K562 (cell line): ENCODE results near the gene DDX41. TPM values are rescaled to one million over a fixed set of nuclear protein-coding genes. Genes with fewer than 3 reads are reported as not detected.

Experiments used
- CHD1 ChIP-seq: fragments of 200-600 bp; sonication (generic); IDR thresholded peaks from one replicate; pipeline ENCODE4 v1.6.1; 2012; ENCODE audit warnings: mild to moderate bottlenecking, moderate library complexity, low read length, inconsistent platforms
- CXXC5 ChIP-seq: fragments of 250-450 bp; sonication (Bioruptor Pico); IDR thresholded peaks from 2 replicates; pipeline ENCODE4 v1.8.0; 2022; ENCODE audit warnings: inconsistent platforms, mild to moderate bottlenecking, moderate library complexity
- E2F5 ChIP-seq: sonication (generic); formaldehyde crosslinking; IDR thresholded peaks from 2 replicates; pipeline ENCODE4 v1.8.0; 2022; ENCODE audit warnings: mild to moderate bottlenecking, missing genetic modification reagents
- ERF ChIP-seq: fragments of 450-650 bp; formaldehyde crosslinking; IDR thresholded peaks from 2 replicates; pipeline ENCODE4 v1.4.0; 2020; ENCODE audit warnings: mild to moderate bottlenecking, mixed read lengths
- FOXM1 ChIP-seq, 2 experiments: fragments of 450-650 bp in 1 of 2; sonication (generic) in 1 of 2; formaldehyde crosslinking in 1 of 2; IDR thresholded peaks; 2 replicates each; pipeline versions ENCODE4 v1.6.1 to v1.9.0; 2017 to 2022; ENCODE audit warnings: low read depth in 2 of 2, mild to moderate bottlenecking in 2 of 2, missing genetic modification reagents in 1 of 2, moderate library complexity in 1 of 2
- FOXP1 ChIP-seq: sonication (generic); formaldehyde crosslinking; IDR thresholded peaks from 2 replicates; pipeline ENCODE4 v1.8.0; 2022; ENCODE audit warnings: mild to moderate bottlenecking, missing genetic modification reagents
- GATAD2B ChIP-seq: fragments of 450-650 bp; IDR thresholded peaks from 2 replicates; pipeline ENCODE4 v1.6.1; 2017; ENCODE audit warnings: mild to moderate bottlenecking, borderline replicate concordance
- HDGF ChIP-seq: fragments of 450-650 bp; IDR thresholded peaks from 2 replicates; pipeline ENCODE4 v1.6.1; 2016
- HMGN3 ChIP-seq: IDR thresholded peaks from 2 replicates; pipeline ENCODE4 v1.6.1; 2011; ENCODE audit warnings: borderline replicate concordance, low read depth, mild to moderate bottlenecking, mixed read lengths, low read length; ENCODE audit not compliant: insufficient read length; ENCODE audit errors: extremely low read depth
- L3MBTL2 ChIP-seq: fragments of 450-650 bp; IDR thresholded peaks from 2 replicates; pipeline ENCODE4 v1.6.1; 2016; ENCODE audit warnings: mild to moderate bottlenecking, moderate library complexity
- LCOR ChIP-seq: sonication (generic); formaldehyde crosslinking; IDR thresholded peaks from 2 replicates; pipeline ENCODE4 v1.8.0; 2022; ENCODE audit warnings: mild to moderate bottlenecking, missing genetic modification reagents
- MAFF ChIP-seq: IDR thresholded peaks from 2 replicates; pipeline ENCODE4 v1.6.1; 2012; ENCODE audit warnings: low read length, improper control_type of control experiment
- MBD1 ChIP-seq: fragments of 250-450 bp; sonication (Bioruptor Pico); IDR thresholded peaks from 2 replicates; pipeline ENCODE4 v1.8.0; 2022; ENCODE audit warnings: inconsistent platforms
- MEIS2 ChIP-seq: fragments of 450-650 bp; IDR thresholded peaks from 2 replicates; pipeline ENCODE4 v1.6.1; 2014; ENCODE audit warnings: mild to moderate bottlenecking; ENCODE audit not compliant: partially characterized antibody
- SMC3 ChIP-seq: conservative IDR thresholded peaks from 2 replicates; pipeline ENCODE4 v1.6.1; 2011; ENCODE audit warnings: low read depth, low read length, improper control_type of control experiment; ENCODE audit not compliant: insufficient read depth
- XRCC5 ChIP-seq: fragments of 200-400 bp; formaldehyde crosslinking; IDR thresholded peaks from 2 replicates; pipeline ENCODE4 v1.6.1; 2017; ENCODE audit warnings: low read depth, mild to moderate bottlenecking, low read length
- ZBTB33 ChIP-seq: sonication (generic); formaldehyde crosslinking; IDR thresholded peaks from 2 replicates; pipeline ENCODE4 v1.8.1; 2023; ENCODE audit warnings: mild to moderate bottlenecking, missing genetic modification reagents
- polyA plus RNA-seq, 8 experiments: library from polyadenylated mRNA; depleted of rRNA in 4 of 8; stranded (reverse) in 5 of 8; unstranded in 3 of 8; fragments of >200 nt; fragmentation: Nextera tagmentation in 2 of 8; fragmentation: Illumina TruSeq in 1 of 8; extraction: Ambion mirVana in 2 of 8; extraction: Trizol in 1 of 8; gene quantifications; 2 replicates each; pipeline versions ENCODE4 v1.2.1 to v1.2.3, GENCODE V29; 2011 to 2014; ENCODE audit warnings: inconsistent platforms in 1 of 8, missing spikeins in 1 of 8
- total RNA-seq, 7 experiments: library from RNA; depleted of rRNA in 6 of 7; stranded (reverse); fragments of >200 nt in 6 of 7; fragmentation: Illumina TruSeq in 2 of 7; extraction: Trizol in 2 of 7; gene quantifications; 2 replicates each; pipeline versions ENCODE4 v1.2.1 to v1.2.3, GENCODE V29; 2011 to 2021; ENCODE audit warnings: low replicate concordance in 1 of 7
- TF ChIP-seq, protein P1 (sequence below), 2 experiments: fragments of 150-350 bp in 1 of 2; IDR thresholded peaks; 2 replicates each; pipeline ENCODE4 v1.6.1; 2012 to 2016; ENCODE audit warnings: low read depth in 2 of 2, low read length in 2 of 2, mild to moderate bottlenecking in 1 of 2, moderate library complexity in 1 of 2

Gene DDX41
- total and polyA plus RNA-seq, 9 of the 15 experiments (the other 6 are each of a cell fraction or from before 2014, with no cell fraction given) = 38.2 to 284 (median 116) TPM

DNA sequence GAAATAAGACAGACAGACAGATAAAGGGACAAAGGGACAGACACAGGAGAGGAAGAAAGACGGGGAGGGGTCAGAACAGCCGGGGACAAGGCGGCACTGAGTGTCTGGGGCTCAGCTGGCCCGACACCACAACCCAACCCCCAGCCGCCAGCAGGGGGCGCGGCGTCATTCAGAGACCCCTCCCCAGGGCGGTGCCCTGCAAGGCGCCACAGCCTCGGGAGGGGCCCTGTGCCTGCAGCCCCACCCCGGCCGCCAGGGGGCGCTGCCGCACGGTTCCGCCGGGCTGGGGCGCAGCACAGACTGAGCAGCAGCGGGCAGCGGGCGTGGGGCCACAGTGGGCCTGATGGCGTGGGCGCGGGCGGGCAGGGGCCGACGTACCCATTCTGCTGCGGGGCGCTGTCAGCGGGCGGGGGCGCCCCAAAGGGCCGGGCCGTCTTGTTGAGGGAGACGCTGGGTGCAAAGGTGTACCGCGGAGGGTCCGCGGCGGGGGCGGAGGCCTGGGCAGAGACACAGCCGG is 25.3 kb downstream of the DDX41 start (continued):
- TF ChIP-seq CHD1 = no peak
- TF ChIP-seq GATAD2B = peak; percentile 82
- TF ChIP-seq E2F5 (CRISPR knock-in tag) = no peak
- no peak for TF ChIP-seq MAFF
- peak; percentile 90 for TF ChIP-seq ERF (CRISPR knock-in tag)
- peak; percentile 73; the same call in 1 of the 2 replicates for TF ChIP-seq LCOR
- TF ChIP-seq MEIS2 = peak; percentile 6
- no peak for TF ChIP-seq FOXM1 (IDR thresholded peaks at IDR 0.05; ENCODE audit: low read depth)
- peak; percentile 51; the same call in 1 of the 2 replicates for TF ChIP-seq FOXM1 (CRISPR knock-in tag; IDR thresholded peaks at IDR 0.05; ENCODE audit: low read depth)
- TF ChIP-seq ZBTB33 (CRISPR knock-in tag) = peak; percentile 91
- TF ChIP-seq, protein P1, sequence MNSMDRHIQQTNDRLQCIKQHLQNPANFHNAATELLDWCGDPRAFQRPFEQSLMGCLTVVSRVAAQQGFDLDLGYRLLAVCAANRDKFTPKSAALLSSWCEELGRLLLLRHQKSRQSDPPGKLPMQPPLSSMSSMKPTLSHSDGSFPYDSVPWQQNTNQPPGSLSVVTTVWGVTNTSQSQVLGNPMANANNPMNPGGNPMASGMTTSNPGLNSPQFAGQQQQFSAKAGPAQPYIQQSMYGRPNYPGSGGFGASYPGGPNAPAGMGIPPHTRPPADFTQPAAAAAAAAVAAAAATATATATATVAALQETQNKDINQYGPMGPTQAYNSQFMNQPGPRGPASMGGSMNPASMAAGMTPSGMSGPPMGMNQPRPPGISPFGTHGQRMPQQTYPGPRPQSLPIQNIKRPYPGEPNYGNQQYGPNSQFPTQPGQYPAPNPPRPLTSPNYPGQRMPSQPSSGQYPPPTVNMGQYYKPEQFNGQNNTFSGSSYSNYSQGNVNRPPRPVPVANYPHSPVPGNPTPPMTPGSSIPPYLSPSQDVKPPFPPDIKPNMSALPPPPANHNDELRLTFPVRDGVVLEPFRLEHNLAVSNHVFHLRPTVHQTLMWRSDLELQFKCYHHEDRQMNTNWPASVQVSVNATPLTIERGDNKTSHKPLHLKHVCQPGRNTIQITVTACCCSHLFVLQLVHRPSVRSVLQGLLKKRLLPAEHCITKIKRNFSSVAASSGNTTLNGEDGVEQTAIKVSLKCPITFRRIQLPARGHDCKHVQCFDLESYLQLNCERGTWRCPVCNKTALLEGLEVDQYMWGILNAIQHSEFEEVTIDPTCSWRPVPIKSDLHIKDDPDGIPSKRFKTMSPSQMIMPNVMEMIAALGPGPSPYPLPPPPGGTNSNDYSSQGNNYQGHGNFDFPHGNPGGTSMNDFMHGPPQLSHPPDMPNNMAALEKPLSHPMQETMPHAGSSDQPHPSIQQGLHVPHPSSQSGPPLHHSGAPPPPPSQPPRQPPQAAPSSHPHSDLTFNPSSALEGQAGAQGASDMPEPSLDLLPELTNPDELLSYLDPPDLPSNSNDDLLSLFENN (IDR thresholded peaks at IDR 0.05; ENCODE audit: low read depth in 2 of 2, low read length in 2 of 2) = 0 out of 4 replicates have a peak, but pooled peaks of 1 of the 2 experiments have one; percentile 59
- TF ChIP-seq SMC3 = peak; percentile 86
- TF ChIP-seq HDGF = peak; percentile 62; the same call in 1 of the 2 replicates
- no peak for TF ChIP-seq MBD1
- peak; percentile 86 for TF ChIP-seq HMGN3
- peak; percentile 75 for TF ChIP-seq CXXC5 (CRISPR knock-in tag)
- peak; percentile 62; the same call in 1 of the 2 replicates for TF ChIP-seq FOXP1 (CRISPR knock-in tag)
- TF ChIP-seq L3MBTL2 = peak; percentile 60
- peak; percentile 95 for TF ChIP-seq XRCC5
